Suprapubic skin (tissue), 4 donors: ENCODE results near the gene HEATR9. TPM values are rescaled to one million over a fixed set of nuclear protein-coding genes. Genes with fewer than 3 reads are reported as not detected.

ENCODE experiments used
- DNase-seq, 2 donors: peaks; one replicate each; pipeline ENCODE4 v3.0.0-alpha.2; 2019; ENCODE audit warnings: low spot score in 2 of 2
- H3K27ac ChIP-seq: fragments of 200-600 bp; sonication (generic); one replicate; pipeline ENCODE4 v1.5.1; 2019
- H3K27me3 ChIP-seq: fragments of 200-600 bp; sonication (generic); one replicate; pipeline ENCODE4 v1.5.1; 2019
- H3K36me3 ChIP-seq: fragments of 200-600 bp; sonication (generic); one replicate; pipeline ENCODE4 v1.5.1; 2019
- H3K4me1 ChIP-seq: fragments of 200-600 bp; sonication (generic); one replicate; pipeline ENCODE4 v1.5.1; 2019
- H3K4me3 ChIP-seq: fragments of 200-600 bp; sonication (generic); one replicate; pipeline ENCODE4 v1.5.1; 2019; ENCODE audit warnings: mild to moderate bottlenecking
- H3K9me3 ChIP-seq: fragments of 200-600 bp; sonication (generic); one replicate; pipeline ENCODE4 v1.5.1; 2019
- EP300 ChIP-seq: sonication (generic); formaldehyde crosslinking; IDR thresholded peaks from one replicate; pipeline ENCODE4 v1.6.1; 2017; ENCODE audit warnings: antibody characterized with exemption
- POLR2A ChIP-seq, 2 donors: fragments of 450-650 bp; IDR thresholded peaks; one replicate each; pipeline ENCODE4 v1.6.1; 2017; ENCODE audit warnings: antibody characterized with exemption in 2 of 2, mild to moderate bottlenecking in 2 of 2, moderate library complexity in 2 of 2
- POLR2AphosphoS5 ChIP-seq, 3 donors: sonication (generic); formaldehyde crosslinking; IDR thresholded peaks; one replicate each; pipeline ENCODE4 v1.6.1; 2017; ENCODE audit warnings: antibody characterized with exemption in 3 of 3
- WGBS: methylation state at CpG from one replicate; pipeline ENCODE4 v1.1.5; 2018; 5-methylcytosine and 5-hydroxymethylcytosine counted together
- total RNA-seq, 4 donors: library from RNA; depleted of rRNA; stranded (reverse); fragments of >200 nt; gene quantifications; one replicate each; pipeline ENCODE4 v1.1.0, GENCODE V29; 2016
- TF ChIP-seq, protein P1 (sequence below), 2 donors: fragments of 200-600 bp in 1 of 2; fragments of 450-650 bp in 1 of 2; sonication (generic) in 1 of 2; IDR thresholded peaks; one replicate each; pipeline ENCODE4 v1.5.1; 2016 to 2019; ENCODE audit warnings: antibody characterized with exemption in 2 of 2, mild to moderate bottlenecking in 1 of 2, moderate library complexity in 1 of 2

The HEATR9 gene
- total RNA-seq, 4 donors from 2014 or later: not detected

DNA sequence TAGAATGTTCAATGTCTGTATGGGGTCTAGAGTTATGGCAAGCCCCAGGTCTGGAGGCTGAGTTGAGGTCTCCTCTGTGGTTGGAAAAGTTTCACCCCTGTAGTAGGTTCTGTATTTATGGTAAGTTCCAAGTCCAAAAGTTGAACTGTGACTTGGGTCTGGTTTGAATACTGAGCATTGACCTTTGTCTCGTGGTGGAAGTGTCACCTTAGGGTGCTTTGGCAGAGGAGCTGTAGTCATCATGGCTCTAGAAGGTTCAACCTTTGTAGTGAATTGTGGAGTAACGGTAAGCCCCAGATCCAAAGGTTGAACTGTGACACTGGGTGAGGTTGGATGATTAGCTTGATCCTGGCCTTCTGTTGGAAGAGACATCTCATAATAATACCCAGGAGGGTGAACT, 44.3 kb upstream of the HEATR9 start:
- WGBS: 95% methylated on average over 2 of the region's 2 CpGs
- no peak for DNase-seq

DNA sequence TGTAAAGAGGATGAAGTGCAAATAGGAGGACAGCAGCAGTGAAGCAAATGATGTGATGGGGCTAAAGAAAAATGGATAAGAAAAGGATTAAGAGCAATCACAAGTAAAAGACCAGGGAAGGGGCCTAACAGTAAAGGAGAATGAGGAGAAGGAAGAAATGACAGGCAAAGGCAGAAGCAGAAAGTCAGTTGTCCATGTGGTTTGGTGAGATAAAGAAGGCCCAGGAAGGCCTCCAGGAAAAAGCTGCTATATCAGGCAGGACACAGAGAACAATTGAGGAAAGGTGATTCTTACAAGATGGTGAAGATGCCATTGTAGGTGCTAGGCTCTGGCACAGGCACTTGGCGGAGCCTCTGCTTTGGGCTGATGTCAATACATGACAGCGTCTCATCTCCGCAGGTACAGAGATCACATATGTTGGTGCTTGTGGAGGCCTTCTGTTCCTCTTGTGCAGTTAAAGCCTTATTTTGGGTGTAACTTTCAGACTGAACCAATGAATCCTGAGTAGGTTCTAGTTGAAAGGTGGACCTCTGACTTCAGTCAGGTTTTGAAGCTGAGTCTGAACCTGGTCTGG, 43.7 kb upstream of the HEATR9 start:
- Histone ChIP-seq H3K4me3 (no peak overlapping the region), H3K36me3 (no peaks in the 10 kb centered on the region), H3K4me1 (no peaks in the 10 kb centered on the region), H3K27ac (no peak overlapping the region), H3K27me3 (no peaks in the 10 kb centered on the region), H3K9me3 (no peaks in the 10 kb centered on the region)
- WGBS: 93% methylated on average over 3 of the region's 3 CpGs
- DNase-seq: no peak
- TF ChIP-seq POLR2AphosphoS5 (IDR thresholded peaks at IDR 0.05) (no peak), EP300 (no peak), POLR2A (IDR thresholded peaks at IDR 0.05) (no peak)
- TF ChIP-seq, protein P1, sequence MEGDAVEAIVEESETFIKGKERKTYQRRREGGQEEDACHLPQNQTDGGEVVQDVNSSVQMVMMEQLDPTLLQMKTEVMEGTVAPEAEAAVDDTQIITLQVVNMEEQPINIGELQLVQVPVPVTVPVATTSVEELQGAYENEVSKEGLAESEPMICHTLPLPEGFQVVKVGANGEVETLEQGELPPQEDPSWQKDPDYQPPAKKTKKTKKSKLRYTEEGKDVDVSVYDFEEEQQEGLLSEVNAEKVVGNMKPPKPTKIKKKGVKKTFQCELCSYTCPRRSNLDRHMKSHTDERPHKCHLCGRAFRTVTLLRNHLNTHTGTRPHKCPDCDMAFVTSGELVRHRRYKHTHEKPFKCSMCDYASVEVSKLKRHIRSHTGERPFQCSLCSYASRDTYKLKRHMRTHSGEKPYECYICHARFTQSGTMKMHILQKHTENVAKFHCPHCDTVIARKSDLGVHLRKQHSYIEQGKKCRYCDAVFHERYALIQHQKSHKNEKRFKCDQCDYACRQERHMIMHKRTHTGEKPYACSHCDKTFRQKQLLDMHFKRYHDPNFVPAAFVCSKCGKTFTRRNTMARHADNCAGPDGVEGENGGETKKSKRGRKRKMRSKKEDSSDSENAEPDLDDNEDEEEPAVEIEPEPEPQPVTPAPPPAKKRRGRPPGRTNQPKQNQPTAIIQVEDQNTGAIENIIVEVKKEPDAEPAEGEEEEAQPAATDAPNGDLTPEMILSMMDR (IDR thresholded peaks at IDR 0.05): no peak

More for the DNA sequence above, 44.3 kb upstream of the HEATR9 start:
- no peaks in the 10 kb centered on the region for H3K36me3 ChIP-seq
- TF ChIP-seq POLR2AphosphoS5 (IDR thresholded peaks at IDR 0.05) (no peak), POLR2A (IDR thresholded peaks at IDR 0.05) (no peak), EP300 (no peak)
- TF ChIP-seq, protein P1 (IDR thresholded peaks at IDR 0.05): no peak
- no peaks in the 10 kb centered on the region for H3K27me3 ChIP-seq
- no peaks in the 10 kb centered on the region for H3K9me3 ChIP-seq
- H3K4me1 ChIP-seq: no peaks in the 10 kb centered on the region
- H3K4me3 ChIP-seq: no peak overlapping the region
- H3K27ac ChIP-seq: no peak overlapping the region

DNA sequence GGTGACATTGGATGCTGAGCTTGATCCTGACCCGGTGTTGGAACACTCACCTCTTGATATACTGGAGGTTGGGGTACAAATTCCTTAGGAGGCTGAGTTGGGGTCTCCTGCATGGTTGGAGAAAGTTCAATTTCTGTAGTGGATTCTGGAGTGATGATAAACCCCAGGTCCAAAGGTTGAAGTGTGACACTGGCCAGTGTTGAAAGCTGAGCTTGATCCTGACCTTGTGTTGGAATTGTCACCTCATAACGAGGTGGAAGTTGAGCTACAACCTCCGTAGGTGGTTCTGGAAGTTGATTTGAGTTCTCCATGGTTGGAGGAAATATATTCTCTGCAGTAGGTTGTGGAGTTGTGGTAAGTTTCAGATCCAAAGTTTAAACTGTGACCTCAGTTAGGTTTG, 40.7 kb upstream of the HEATR9 start:
- H3K27me3 ChIP-seq: no peaks in the 10 kb centered on the region
- 95% methylated on average over 3 of the region's 3 CpGs for WGBS
- DNase-seq: no peak
- no peaks in the 10 kb centered on the region for H3K4me1 ChIP-seq
- H3K36me3 ChIP-seq: no peaks in the 10 kb centered on the region
- no peak overlapping the region for H3K27ac ChIP-seq
- no peak overlapping the region for H3K4me3 ChIP-seq
- TF ChIP-seq POLR2A (IDR thresholded peaks at IDR 0.05): no peak
- TF ChIP-seq, protein P1 (IDR thresholded peaks at IDR 0.05): no peak
- no peak for TF ChIP-seq EP300
- TF ChIP-seq POLR2AphosphoS5 (IDR thresholded peaks at IDR 0.05): no peak
- no peaks in the 10 kb centered on the region for H3K9me3 ChIP-seq

GRCh38 chr17:35907691-35908090, 39.0 kb upstream of the HEATR9 start:
- DNase-seq: no peak
- Histone ChIP-seq H3K27ac (no peak overlapping the region), H3K4me3 (no peak overlapping the region), H3K27me3 (no peaks in the 10 kb centered on the region), H3K4me1 (no peaks in the 10 kb centered on the region), H3K36me3 (no peaks in the 10 kb centered on the region), H3K9me3 (no peaks in the 10 kb centered on the region)
- no peak for TF ChIP-seq EP300
- no peak for TF ChIP-seq POLR2AphosphoS5 (IDR thresholded peaks at IDR 0.05)
- TF ChIP-seq, protein P1 (IDR thresholded peaks at IDR 0.05): no peak
- WGBS: 81% methylated on average over 5 of the region's 5 CpGs

DNA sequence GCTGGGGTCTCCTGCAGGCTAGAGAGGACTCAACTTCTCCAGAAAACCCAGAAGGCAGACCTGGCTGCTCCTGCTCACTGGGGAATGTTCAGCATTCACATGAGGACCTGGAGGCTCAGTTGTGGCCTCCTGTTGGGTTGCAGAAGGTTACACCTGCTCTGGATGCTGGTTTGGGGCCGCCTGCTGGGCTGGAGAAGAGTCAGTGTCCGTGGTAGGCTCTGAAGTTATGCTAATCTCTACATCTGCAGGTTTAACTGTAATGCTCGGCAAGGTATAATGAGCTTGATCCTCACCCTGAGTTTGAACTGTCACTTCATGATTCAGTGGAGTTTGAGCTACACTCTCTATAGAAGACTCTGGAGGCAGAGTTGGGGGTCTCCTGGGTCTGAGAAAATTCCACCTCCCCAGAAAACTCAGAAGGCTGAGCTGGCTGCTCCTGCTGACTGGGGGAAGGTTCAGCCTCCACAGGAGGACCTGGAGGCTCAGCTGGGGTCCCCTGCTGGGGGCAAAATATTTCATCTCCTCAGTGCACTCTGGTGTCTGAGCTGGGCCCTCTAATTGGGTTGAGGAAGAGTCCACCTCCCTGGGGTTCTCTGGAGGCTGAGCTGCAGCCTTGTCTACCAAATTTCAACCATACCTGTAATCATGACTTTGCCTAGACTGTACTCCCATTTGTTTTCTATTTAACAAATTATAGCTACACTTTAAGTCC, 38.4 kb upstream of the HEATR9 start:
- Histone ChIP-seq H3K9me3 (no peaks in the 10 kb centered on the region), H3K27ac (no peak overlapping the region), H3K27me3 (no peaks in the 10 kb centered on the region), H3K4me1 (no peaks in the 10 kb centered on the region), H3K36me3 (no peaks in the 10 kb centered on the region), H3K4me3 (no peak overlapping the region)
- WGBS: 73% methylated on average over 2 of the region's 3 CpGs
- DNase-seq: no peak
- TF ChIP-seq, protein P1 (IDR thresholded peaks at IDR 0.05): no peak
- TF ChIP-seq POLR2A (IDR thresholded peaks at IDR 0.05): no peak
- TF ChIP-seq EP300: no peak
